GM18909 (cell line): ENCODE data around the gene IFNL2.
"Not testable (repeated sequence)": the region's sequence is repeated elsewhere in the genome, so short reads cannot be mapped to it uniquely, and the experiment has no call there.

ENCODE experiments used
- ATAC-seq: cut with Tn5 transposase; IDR thresholded peaks from one replicate; pipeline ENCODE4 v1.9.1; 2021; ENCODE audit warnings: mild to moderate bottlenecking; ENCODE audit not compliant: unreplicated experiment, poor library complexity

Gene IFNL2

DNA sequence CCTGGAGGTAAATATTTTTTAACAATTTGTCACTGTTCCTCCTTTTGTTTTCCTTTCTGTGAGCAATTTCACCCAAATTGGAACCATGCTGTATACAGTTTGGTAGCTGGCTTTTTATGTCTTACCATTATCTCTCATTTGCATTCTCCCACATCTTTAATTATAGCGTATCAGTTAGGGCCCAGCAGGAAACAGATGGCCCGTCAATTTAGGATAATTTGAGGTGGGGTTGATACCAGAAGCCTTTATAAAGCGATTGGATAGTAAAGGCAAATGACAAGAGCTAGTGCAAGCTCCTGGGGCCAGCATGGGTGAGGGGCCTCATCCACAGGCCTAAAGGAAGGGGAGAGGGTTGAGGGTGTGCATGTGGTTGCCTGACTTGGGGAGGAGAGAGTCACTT, 15.7 kb upstream of the IFNL2 start:
- ATAC-seq: no peak

DNA sequence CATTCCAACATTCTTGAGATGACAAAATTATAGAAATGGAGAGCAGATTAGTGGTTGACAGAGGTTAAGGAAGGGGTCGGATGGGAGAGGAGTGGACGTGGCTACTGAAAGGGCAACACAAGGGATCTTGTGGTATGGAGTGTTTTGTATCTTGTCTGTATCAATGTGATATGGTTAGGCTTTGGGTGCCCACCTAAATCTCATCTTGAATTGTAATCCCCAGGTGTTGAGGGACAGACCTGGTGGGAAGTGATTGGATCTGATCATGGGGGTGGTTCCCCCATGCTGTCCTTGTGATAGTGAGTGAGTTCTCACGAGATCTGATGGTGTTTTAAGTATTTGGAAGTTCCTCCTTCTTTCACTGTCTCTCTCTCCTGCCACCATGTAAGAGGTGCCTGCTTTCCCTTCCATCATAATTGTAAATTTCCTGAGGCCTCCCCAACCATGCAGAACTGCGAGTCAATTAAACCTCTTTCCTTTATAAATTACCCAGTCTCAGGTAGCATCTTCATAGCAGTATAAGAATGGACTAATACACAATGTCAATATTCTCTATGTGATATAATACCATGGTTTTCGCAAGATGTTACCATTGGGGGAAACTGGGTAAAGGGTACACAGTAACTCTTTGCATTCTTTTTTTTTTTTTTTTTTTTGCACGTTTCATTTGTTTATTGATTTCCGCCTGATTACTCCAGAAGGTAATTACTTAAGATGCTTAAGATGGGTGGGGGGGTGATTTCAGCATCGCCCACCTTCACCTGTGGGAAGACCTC, 14.6 kb upstream of the IFNL2 start:
- no peak for ATAC-seq

DNA sequence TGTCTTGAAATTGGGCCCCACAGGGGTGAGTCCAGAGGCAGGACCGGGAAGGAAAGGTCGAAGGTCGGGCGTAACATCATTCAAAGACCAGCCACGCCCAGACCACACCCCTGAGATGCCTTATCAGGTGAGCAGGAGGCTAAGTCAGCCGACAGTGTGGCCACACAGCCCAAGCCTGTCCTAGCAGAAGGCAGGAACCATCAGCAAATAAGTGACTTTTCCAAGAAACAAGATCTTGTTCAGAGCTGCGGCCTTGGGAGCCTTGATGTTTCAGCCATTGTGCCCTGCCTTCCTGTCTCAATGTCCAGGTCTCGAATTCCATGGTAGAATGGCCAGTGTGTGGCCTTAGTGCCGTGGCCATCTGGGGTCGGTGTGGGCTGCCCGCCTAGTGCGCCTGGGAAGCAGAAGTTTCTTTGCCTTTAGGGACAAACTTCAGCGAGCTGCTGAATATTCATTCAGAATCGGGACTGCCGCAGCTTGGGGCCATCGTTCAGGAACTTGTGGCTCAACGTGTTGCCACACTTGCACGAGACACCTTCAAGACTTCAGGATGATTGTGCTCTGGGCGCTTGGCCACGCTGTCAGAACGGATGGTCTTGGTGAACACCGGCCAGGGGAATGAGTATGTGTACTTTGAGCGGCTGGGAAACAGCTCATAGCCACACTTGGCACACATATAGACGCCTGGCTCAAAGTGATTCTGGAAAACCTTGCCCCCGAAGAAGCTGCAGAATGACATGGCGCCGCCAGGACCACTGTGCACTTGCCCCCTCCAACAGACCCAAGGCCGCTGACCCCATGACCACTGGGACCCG, 13.5 kb upstream of the IFNL2 start:
- no peak for ATAC-seq

DNA sequence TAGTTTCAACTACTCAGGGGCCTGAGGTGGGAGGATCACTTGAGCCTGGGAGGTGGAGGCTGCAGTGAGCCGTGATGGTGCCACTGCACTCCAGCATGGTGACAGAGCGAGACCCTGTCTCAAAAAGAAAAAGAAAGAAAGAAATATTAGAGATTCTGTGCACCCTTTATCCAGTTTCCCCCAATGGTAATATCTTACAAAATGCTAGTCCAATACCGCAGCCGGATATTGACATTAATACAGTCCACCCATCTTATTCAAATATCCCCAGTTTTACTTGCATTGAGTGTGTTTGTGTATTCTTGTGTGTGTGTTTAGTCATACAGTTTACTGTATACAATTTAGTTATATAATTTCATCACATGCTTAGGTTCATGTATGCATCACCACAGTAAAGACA, 11.0 kb upstream of the IFNL2 start:
- ATAC-seq: no peak

DNA sequence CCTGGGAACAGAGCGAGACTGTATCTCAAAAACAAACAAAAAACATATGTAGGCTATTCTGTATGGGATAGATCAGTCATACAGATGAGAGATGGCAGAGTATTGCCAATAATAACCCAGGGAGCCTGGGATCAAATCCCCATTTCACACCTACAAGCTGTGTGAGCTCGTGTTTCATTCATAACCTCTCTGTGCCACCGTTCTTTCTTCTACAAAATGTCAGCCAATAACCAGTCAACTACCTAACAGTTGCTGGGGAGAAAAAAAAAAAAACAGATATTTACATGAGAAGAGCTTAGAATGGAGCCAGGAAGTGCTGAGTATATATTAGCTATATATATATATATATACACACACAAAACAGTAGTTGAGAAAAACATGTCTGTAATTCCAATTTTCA, 6.5 kb upstream of the IFNL2 start:
- no peak for ATAC-seq

DNA sequence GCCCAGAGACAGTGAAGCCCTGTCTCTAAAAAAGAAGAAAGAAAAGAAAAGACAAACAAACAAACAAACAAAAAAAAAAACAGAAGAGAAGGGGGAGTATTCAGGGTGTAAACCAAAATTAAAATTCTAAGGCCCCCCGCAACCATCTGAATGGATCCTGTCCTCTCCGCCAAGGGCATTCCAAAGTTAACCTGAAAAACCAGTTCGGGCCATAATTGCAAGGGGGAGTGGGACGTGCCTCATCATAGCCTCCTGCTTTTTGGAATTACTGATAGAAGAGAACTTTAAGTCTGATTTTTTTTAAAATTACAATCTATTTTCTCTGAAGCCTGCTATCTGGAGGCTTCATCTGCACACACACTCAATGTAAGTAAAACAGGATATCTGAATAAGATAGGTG, 5.7 kb upstream of the IFNL2 start:
- no peak for ATAC-seq

DNA sequence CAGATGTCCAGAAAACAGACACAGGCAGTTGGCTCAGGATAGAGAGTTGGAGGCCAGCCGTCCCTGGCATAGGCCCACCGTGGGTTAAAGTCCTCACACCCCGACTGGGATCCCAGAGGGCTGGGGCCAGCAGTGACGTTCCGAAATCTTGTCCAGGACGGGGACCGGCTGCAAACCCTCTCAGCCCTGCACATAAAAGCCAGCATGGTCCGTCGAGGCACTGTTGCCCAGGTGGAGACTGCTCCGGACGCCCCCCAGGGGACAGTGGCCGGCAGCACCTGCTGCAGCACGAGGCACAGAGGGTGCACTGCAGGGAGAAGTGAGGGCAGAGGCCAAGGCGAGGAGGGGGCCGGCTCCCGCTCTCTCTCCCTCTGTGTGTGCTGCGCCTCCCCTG, 4.3 kb upstream of the IFNL2 start:
- ATAC-seq: no peak

DNA sequence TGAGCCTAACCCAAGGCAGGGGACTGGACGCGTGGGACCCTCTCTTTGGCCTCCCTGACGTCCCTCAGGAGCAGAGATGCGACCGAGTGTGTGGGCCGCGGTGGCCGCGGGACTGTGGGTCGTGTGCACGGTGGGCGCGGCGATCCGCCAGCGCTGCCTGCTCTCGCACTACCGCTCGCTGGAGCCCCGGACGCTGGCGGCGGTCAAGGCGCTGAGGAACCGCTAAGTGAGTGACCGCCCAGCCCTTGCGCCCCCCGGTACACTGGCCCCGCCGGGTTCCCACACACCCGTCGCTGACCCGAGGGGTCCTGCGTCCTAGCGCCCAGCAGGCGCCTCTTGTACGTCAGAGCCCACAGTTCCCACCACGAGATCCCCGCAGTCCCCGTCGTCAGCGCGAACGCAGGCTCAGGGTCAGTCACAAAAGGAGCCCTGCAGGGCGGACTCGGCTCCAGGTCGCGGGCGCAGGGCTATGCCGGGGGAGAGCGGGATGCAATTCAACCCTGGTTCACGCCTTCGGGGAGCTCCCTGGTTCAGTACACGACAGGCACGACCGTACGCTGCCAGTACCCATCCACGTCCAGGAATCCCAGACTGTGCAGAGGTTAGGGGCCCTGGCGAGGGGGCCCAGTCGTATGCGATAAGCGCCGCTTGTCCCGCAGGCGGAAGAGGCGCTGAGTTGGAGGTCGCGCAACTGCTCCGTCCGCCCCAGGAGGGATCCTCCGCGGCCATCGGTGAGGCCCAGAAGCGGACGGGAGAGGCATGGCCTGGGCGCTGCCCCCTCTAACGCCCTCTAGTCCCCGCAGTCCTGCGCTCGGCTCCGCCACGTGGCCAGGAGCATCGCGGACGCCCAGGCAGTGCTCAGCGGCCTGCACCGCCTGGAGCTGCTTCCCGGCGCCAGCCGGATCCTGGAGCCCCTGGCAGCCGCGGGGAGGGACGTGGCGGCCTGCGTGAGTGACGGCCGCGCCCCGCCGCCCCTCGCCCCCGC, 3.6 kb upstream of the IFNL2 start:
- ATAC-seq: no peak

DNA sequence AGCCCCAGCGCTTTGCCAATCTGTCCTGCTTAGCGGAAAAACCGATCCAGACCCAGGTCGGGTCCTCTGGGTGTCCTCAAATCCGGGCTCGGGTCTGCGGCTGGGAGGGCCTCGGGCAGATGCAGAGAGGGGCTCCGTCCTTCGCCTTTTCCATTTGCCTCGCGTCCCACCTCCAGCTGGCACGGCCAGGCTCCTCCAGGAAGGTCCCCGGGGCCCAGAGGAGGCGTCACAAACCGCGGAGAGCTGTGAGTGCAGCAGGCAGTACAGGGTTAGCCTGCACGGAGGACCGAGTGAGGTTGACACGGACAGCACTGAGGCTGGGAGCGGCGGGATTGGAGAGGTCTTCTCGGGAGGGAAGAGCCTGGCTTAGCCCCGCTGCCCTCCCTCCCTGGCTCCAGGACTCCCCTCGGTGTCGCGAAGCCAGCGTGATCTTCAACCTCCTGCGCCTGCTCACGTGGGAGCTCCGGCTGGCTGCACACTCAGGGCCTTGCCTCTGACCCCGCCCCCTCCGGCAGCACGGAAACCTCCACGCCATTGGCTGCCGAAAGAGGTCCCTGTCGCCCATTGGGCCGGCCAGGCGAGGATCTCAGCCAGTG, 2.8 kb upstream of the IFNL2 start:
- no peak for ATAC-seq

DNA sequence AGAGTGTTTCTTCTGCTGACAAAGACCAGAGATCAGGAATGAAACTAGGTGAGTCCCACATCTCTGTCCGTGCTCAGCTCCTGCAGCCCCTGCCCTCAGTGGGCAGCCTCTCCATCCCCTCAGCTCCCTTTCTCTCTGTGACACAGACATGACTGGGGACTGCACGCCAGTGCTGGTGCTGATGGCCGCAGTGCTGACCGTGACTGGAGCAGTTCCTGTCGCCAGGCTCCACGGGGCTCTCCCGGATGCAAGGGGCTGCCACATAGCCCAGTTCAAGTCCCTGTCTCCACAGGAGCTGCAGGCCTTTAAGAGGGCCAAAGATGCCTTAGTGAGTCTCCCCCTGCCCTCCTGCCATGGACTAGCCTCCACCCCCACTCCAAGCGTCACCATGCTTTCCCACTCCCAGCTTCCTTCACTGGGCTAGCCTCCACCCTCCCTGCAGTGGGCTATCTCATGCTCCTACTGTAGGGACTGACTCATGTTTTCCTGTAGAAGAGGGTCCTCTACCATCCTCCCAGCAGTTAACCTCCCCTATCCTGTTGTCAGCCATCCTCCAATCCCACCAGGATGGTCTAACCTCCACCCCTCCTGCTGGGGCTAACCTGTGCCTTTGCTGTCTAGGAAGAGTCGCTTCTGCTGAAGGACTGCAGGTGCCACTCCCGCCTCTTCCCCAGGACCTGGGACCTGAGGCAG, 481 bp downstream of the IFNL2 start:
- not testable (repeated sequence) for ATAC-seq

DNA sequence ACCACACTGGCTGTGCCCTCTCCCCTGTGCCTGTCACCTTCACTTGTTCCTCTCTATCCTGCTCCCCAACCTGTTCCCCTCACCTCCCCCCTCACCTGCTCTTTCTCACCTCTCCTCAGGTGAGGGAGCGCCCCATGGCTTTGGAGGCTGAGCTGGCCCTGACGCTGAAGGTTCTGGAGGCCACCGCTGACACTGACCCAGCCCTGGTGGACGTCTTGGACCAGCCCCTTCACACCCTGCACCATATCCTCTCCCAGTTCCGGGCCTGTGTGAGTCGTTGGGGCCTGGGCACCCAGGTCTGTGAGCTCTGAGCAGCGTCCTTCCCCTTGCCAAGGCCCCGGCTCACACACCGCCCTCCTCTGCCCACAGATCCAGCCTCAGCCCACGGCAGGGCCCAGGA, 1.2 kb downstream of the IFNL2 start:
- not testable (repeated sequence) for ATAC-seq

DNA sequence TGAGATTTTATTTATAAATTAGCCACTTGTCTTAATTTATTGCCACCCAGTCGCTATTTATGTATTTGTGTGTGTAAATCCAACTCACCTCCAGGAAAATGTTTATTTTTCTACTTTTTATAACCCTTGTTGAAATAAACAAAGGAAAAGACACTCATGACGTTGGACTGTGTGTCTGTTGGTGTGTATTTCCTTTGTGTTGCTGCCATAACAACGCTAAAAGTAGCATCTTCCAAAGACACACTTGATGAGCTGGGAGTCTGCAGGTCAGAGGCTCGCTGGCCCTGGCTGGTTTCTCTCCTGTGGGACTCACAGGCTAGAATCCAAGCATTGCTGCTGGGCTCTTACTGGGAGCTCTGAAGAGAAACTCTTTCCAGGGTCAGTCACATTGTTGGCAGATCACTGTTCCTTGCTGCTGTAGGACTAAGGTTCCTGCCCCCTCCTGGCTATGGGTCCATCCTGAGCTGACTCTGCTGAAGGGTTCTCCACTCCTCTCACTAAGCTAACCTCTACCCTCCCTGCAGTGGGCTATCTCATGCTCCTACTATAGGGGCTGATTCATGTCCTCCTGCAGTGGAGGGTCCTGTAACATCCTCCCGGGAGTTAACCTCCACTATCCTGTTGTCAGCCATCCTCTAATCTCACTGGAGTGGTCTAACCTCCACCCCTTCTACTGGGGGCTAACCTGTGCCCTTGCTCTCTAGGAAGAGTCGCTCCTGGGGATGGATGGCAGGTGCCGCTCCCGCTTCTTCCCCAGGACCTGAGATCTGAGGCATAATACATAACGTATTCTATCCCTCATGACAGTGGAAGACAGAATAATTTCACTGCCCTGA, 2.1 kb downstream of the IFNL2 start:
- no peak for ATAC-seq

DNA sequence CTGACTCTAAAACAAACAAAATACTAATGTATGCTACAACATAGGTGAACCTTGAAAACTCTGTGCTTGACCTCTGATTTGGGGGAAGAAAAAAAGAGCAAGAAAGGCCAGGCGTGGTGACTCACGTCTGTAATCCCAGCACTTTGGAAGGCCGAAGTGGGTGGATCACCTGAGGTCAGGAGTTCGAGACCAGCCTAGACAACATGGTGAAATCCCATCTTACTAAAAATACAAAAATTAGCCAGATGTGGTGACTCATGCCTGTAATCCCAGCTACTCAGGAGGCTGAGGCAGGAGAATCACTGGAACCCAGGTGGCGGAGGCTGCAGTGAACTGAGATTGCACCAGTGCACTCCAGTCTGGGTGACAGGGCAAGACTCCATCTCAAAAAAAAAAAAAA, 5.7 kb downstream of the IFNL2 start:
- not testable (repeated sequence) for ATAC-seq

DNA sequence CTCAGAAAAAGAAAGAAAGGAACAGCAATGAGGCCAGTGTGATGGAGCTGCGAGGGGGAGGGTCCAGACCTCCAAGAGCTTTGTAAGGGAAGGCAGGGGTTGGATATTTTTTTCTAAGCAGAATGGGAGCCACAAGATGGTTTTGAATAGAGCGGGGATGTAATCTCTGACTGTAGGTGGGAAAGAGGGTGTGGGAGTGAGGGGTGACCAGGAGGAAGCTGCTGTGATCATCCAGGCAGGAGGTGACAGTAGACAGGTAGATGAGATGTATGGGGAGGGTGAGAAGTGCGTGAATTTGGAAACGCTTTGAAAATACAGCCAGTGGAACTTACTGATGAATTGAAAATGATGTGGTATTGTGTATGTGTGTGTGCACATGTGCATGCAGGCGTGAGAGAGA, 7.4 kb downstream of the IFNL2 start:
- ATAC-seq: no peak

DNA sequence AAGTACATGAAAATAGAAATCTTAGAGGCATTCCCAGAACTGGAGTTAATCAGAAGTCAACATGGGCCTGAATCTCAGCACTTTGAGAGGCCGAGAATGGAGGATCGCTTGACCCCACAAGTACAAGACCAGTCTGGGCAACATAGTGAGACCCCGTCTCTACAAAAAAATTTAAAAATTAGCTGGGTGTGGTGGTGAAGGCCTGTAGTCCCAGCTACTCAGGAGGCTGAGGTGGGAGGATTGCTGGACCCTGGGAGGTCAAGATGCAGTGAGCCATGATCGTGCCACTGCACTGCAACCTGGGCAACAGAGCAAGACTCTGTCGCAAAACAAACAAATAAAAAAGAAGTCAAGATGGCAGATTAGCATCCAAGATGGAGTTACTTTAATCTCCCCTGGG, 8.5 kb downstream of the IFNL2 start:
- no peak for ATAC-seq

DNA sequence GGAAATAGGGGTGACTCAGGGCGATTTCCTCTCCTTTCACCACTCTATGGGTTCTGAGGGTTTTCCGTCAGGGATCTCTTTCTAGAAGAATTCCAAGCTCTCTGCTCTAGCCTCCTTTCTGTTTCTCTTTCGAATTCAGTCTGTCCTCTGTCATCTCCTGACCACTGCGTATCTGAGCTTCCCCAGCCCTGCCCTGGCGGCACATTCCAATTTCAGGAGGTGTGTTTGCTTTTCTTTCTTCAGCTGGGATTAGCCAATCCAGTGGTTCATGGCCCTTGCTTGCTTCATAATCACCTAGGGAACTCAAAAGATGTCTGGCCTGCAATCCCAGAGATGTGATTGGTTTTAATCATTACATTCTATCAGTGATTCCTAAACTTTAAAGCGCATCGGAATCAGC, 9.4 kb downstream of the IFNL2 start:
- ATAC-seq: no peak

DNA sequence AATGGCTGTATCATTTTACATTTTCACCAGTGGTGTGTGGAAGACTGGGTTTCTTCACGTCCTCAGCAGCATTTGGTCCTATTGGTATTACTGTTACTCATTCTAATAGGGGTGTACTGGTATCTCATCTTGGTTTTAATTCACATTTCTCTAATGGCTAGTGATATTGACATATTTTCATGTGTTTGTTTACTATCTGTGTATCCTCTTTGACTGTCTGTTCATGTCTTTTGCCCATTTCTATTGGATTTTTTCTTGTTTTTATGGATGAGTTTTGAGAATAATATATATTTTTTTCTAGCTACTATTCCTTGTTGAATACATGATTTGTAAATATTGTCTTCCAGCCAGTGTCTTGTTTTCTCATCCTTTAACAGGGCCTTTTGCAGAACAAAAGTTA, 13.8 kb downstream of the IFNL2 start:
- no peak for ATAC-seq

DNA sequence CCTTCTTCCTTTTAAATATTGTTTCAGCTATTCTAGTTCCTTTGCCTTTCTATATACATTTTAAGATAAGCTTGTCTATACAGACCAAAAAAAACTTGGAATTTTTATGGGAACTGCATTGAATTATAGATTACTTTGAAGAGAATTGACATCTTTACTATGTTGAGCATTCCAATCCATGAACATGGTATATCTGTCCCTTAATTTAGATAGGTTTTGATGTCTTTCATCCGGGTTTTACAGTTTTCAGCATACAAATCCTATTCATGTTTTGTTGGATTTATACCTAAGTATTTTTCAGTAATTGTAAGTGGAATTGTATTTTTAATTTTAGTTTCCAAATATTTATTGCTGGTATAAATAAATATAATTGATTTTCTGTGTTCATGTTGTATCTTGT, 15.8 kb downstream of the IFNL2 start:
- no peak for ATAC-seq

DNA sequence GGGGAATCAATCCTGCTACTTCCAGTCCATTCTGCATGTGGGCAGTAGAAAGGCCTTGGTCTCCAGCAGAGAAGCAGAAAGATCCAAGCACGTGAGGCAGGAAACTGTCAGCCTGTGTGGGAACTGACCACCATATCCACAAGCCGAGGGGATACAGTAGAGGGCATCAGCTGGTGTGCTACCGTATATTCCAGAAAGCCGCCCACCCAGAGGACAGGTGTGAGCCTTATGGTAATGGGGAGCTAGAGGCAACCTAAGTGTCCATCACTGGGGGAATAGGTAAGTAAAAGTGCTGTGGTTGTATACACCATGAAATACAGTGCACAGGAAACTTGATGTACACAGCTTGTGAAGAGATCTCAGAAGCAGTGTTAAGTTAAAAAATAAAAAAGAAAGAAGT, 25.2 kb downstream of the IFNL2 start:
- no peak for ATAC-seq
